Activated T-cell treated with anti-CD3 and anti-CD28 coated beads for 1 hour (primary cell): Measurements from ENCODE around the gene NEDD4L.

ENCODE experiments used
- DNase-seq: peaks from one replicate; pipeline ENCODE4 v3.0.0-alpha.2; 2020; ENCODE audit warnings: low read depth

The NEDD4L gene

GRCh38 chr18:58054041-58054781 lies 10.2 kb downstream of the NEDD4L start:
- no peak for DNase-seq

GRCh38 chr18:58055890-58056558 lies 12.0 kb downstream of the NEDD4L start:
- DNase-seq, result no peak

GRCh38 chr18:58056852-58057251 lies 12.8 kb downstream of the NEDD4L start:
- no peak for DNase-seq

GRCh38 chr18:58057291-58057965 lies 13.4 kb downstream of the NEDD4L start:
- DNase-seq, result no peak

GRCh38 chr18:58058720-58059119 lies 14.7 kb downstream of the NEDD4L start:
- no peak for DNase-seq

- no peak for DNase-seq
Observed at GRCh38 chr18:58060254-58060653, 16.2 kb downstream of the NEDD4L start.

GRCh38 chr18:58061349-58061748 lies 17.3 kb downstream of the NEDD4L start:
- DNase-seq, result no peak

- DNase-seq, result no peak
Observed at GRCh38 chr18:58064406-58064998, 20.5 kb downstream of the NEDD4L start.

GRCh38 chr18:58065956-58066355 lies 21.9 kb downstream of the NEDD4L start:
- DNase-seq, result no peak

- no peak for DNase-seq
Observed at GRCh38 chr18:58067601-58068000, 23.6 kb downstream of the NEDD4L start.

- no peak for DNase-seq
Observed at GRCh38 chr18:58069099-58069498, 25.1 kb downstream of the NEDD4L start.

- no peak for DNase-seq
Observed at GRCh38 chr18:58069721-58070292, 25.8 kb downstream of the NEDD4L start.

GRCh38 chr18:58076052-58076451 lies 32.0 kb downstream of the NEDD4L start:
- DNase-seq, result no peak

- no peak for DNase-seq
Observed at GRCh38 chr18:58077329-58077728, 33.3 kb downstream of the NEDD4L start.

GRCh38 chr18:58078889-58079573 lies 35.0 kb downstream of the NEDD4L start:
- DNase-seq, result no peak

- no peak for DNase-seq
Observed at GRCh38 chr18:58080451-58080850, 36.4 kb downstream of the NEDD4L start.

GRCh38 chr18:58087928-58088690 lies 44.1 kb downstream of the NEDD4L start:
- no peak for DNase-seq

GRCh38 chr18:58088691-58089065 lies 44.7 kb downstream of the NEDD4L start:
- no peak for DNase-seq

- DNase-seq, result no peak
Observed at GRCh38 chr18:58091099-58091611, 47.1 kb downstream of the NEDD4L start.

GRCh38 chr18:58093311-58093803 lies 49.3 kb downstream of the NEDD4L start:
- DNase-seq, result no peak

GRCh38 chr18:58095222-58095621 lies 51.2 kb downstream of the NEDD4L start:
- no peak for DNase-seq
